AG04449 (cell line): ENCODE data around the gene LRP11.
"Not testable (repeated sequence)": the region's sequence is repeated elsewhere in the genome, so short reads cannot be mapped to it uniquely, and the experiment has no call there.

Experiments
- CTCF ChIA-PET: fragments of 350-600 bp; formaldehyde crosslinking; extraction: SDS; loops from one replicate; lab custom pipeline; 2021; ENCODE audit warnings: antibody characterized with exemption; lab: Yijun Ruan, JAX
- POLR2A ChIA-PET: fragments of 400-600, 350-600 bp; formaldehyde crosslinking; extraction: SDS; loops from one replicate; lab custom pipeline; 2020; ENCODE audit warnings: antibody characterized with exemption, inconsistent platforms; lab: Yijun Ruan, JAX
- DNase-seq: peaks from one replicate; pipeline ENCODE4 v3.0.0-alpha.2; 2010; ENCODE audit warnings: low read depth, low spot score
- H3K4me3 ChIP-seq: 2 replicates; pipeline ENCODE4 v1.5.1; 2011; ENCODE audit warnings: low read depth, mild to moderate bottlenecking, control low read depth, low read length
- CTCF ChIP-seq: IDR thresholded peaks from one replicate; pipeline ENCODE4 v1.5.1; 2011; ENCODE audit warnings: mild to moderate bottlenecking, moderate library complexity, low read length, control low read depth, inconsistent platforms; ENCODE audit not compliant: insufficient read depth; ENCODE audit errors: missing control alignments

The LRP11 gene

GRCh38 chr6:149895833-149896271, 31.7 kb upstream of the LRP11 start:
- H3K4me3 ChIP-seq: no peak overlapping the region
- ChIA-PET POLR2A (no interaction called here), CTCF (interaction anchor here (1.4 kb wide), 1 partner anchor 48 kb away, joined by 3 read pairs; no protein-coding TSS in a partner anchor)
- no peak for TF ChIP-seq CTCF
- DNase-seq: no peak

- no peak for TF ChIP-seq CTCF
- DNase-seq: no peak
- H3K4me3 ChIP-seq: no peak overlapping the region
- POLR2A ChIA-PET: no interaction called here
- CTCF ChIA-PET: interaction anchor here (1.2 to 1.4 kb wide), 2 partner anchors 30 to 48 kb away, joined by 3 read pairs; no protein-coding TSS in a partner anchor
Measured at GRCh38 chr6:149895048-149895590, 31.0 kb upstream of the LRP11 start.

- CTCF ChIA-PET, POLR2A ChIA-PET, DNase-seq, H3K4me3 ChIP-seq: not testable (repeated sequence)
Measured at GRCh38 chr6:149891864-149892263, 27.7 kb upstream of the LRP11 start.

GRCh38 chr6:149891259-149891658, 27.1 kb upstream of the LRP11 start:
- DNase-seq: no peak
- H3K4me3 ChIP-seq: no peak overlapping the region
- POLR2A ChIA-PET: no interaction called here
- CTCF ChIA-PET: no interaction called here
- no peak for TF ChIP-seq CTCF

GRCh38 chr6:149890629-149891045, 26.5 kb upstream of the LRP11 start:
- no peak for TF ChIP-seq CTCF
- no peak for DNase-seq
- POLR2A ChIA-PET: no interaction called here
- no peak overlapping the region for H3K4me3 ChIP-seq
- CTCF ChIA-PET: no interaction called here

- CTCF ChIA-PET: interaction anchor here (1.0 to 1.2 kb wide), 2 partner anchors 28 to 56 kb away, joined by 3 read pairs; no protein-coding TSS in a partner anchor
- POLR2A ChIA-PET: no interaction called here
Measured at GRCh38 chr6:149889326-149889725, 25.2 kb upstream of the LRP11 start.

More at GRCh38 chr6:149889326-149889725, 25.2 kb upstream of the LRP11 start:
- DNase-seq: no peak
- H3K4me3 ChIP-seq: no peak overlapping the region
- TF ChIP-seq CTCF: no peak
